ENCODE results near the gene ULK2.

DNA sequence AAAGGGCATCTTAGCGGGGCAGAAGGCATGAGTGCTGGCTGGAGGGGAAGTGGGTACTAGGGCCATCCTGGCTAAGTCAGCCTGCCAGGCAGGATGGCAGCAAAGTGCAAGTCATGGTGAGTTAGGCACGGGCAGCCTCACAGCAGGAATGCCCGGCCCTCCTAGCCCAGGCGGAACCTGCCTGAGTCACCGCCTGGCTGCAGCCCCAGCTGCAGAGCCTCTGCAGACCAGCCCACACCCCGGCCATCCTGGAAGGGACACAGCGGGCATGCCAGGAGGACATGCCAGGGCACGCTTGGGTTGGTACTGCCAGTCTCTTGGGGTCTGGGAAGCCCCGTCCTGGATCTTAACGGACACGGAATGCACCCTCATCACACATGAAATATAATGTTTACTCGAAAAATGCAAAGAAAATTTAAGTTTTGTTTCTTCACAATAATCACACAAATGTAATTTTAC lies 114.7 kb downstream of the ULK2 start:
- TF ChIP-seq, protein P1, sequence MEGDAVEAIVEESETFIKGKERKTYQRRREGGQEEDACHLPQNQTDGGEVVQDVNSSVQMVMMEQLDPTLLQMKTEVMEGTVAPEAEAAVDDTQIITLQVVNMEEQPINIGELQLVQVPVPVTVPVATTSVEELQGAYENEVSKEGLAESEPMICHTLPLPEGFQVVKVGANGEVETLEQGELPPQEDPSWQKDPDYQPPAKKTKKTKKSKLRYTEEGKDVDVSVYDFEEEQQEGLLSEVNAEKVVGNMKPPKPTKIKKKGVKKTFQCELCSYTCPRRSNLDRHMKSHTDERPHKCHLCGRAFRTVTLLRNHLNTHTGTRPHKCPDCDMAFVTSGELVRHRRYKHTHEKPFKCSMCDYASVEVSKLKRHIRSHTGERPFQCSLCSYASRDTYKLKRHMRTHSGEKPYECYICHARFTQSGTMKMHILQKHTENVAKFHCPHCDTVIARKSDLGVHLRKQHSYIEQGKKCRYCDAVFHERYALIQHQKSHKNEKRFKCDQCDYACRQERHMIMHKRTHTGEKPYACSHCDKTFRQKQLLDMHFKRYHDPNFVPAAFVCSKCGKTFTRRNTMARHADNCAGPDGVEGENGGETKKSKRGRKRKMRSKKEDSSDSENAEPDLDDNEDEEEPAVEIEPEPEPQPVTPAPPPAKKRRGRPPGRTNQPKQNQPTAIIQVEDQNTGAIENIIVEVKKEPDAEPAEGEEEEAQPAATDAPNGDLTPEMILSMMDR (IDR thresholded peaks at IDR 0.05 in 2 of 3, conservative IDR thresholded peaks at IDR 0.05 in 1 of 3; ENCODE audit: borderline replicate concordance in 1 of 3, insufficient read depth in 1 of 3, low read depth in 2 of 3, low read length in 2 of 3): no peak
- TF ChIP-seq, protein P2, sequence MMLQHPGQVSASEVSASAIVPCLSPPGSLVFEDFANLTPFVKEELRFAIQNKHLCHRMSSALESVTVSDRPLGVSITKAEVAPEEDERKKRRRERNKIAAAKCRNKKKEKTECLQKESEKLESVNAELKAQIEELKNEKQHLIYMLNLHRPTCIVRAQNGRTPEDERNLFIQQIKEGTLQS (IDR thresholded peaks at IDR 0.05): no peak
- TF ChIP-seq POLR2A (IDR thresholded peaks at IDR 0.05; ENCODE audit: borderline replicate concordance, extremely low read depth, insufficient read depth, insufficient read length) (no peak), RAD21 (IDR thresholded peaks at IDR 0.05; ENCODE audit: low read depth) (no peak), POLR2AphosphoS5 (IDR thresholded peaks at IDR 0.05; ENCODE audit: low read depth, low read length) (peak; percentile 79), EZH2phosphoT487 (IDR thresholded peaks at IDR 0.05; ENCODE audit: borderline replicate concordance) (no peak), JUND (IDR thresholded peaks at IDR 0.05) (peak; percentile 83), ELF1 (IDR thresholded peaks at IDR 0.05; ENCODE audit: borderline replicate concordance, low read depth) (no peak)
- TF ChIP-seq, protein P3, sequence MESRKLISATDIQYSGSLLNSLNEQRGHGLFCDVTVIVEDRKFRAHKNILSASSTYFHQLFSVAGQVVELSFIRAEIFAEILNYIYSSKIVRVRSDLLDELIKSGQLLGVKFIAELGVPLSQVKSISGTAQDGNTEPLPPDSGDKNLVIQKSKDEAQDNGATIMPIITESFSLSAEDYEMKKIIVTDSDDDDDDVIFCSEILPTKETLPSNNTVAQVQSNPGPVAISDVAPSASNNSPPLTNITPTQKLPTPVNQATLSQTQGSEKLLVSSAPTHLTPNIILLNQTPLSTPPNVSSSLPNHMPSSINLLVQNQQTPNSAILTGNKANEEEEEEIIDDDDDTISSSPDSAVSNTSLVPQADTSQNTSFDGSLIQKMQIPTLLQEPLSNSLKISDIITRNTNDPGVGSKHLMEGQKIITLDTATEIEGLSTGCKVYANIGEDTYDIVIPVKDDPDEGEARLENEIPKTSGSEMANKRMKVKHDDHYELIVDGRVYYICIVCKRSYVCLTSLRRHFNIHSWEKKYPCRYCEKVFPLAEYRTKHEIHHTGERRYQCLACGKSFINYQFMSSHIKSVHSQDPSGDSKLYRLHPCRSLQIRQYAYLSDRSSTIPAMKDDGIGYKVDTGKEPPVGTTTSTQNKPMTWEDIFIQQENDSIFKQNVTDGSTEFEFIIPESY (IDR thresholded peaks at IDR 0.05; ENCODE audit: extremely low read depth, insufficient replicate concordance, low read length): no peak
